Prostate gland (tissue), 2 donors: ENCODE results near the gene FARP1. TPM values are rescaled to one million over a fixed set of nuclear protein-coding genes. Genes with fewer than 3 reads are reported as not detected.

ENCODE experiments used
- DNase-seq: peaks from one replicate; pipeline ENCODE4 v3.0.0-alpha.2; 2019; ENCODE audit warnings: low spot score
- H3K27ac ChIP-seq, 2 donors: fragments of 200-600 bp; sonication (generic); 2 replicates each; pipeline ENCODE4 v1.5.1; 2017 to 2019
- H3K27me3 ChIP-seq: fragments of 200-600 bp; sonication (generic); replicated peaks from 2 replicates; pipeline ENCODE4 v1.5.1; 2019; ENCODE audit not compliant: insufficient read depth
- H3K36me3 ChIP-seq, 2 donors: fragments of 200-600 bp; sonication (generic); 1 replicate in 1 of 2; 2 replicates in 1 of 2; pipeline versions ENCODE4 v1.5.1 to v1.8.1; 2017 to 2019
- H3K4me1 ChIP-seq: fragments of 200-600 bp; sonication (generic); replicated peaks from 2 replicates; pipeline ENCODE4 v1.5.1; 2019
- H3K4me3 ChIP-seq, 2 donors: fragments of 200-600 bp; sonication (generic); 2 replicates each; pipeline ENCODE4 v1.5.1; 2017 to 2019
- H3K9me3 ChIP-seq: fragments of 200-600 bp; sonication (generic); 2 replicates; pipeline ENCODE4 v1.5.1; 2017
- CTCF ChIP-seq, 4 experiments: fragments of 200-600 bp in 2 of 4; fragments of 450-650 bp in 2 of 4; sonication (generic) in 2 of 4; IDR thresholded peaks; 1 replicate in 3 of 4; 2 replicates in 1 of 4; pipeline ENCODE4 v1.5.1; 2016 to 2019; ENCODE audit warnings: antibody characterized with exemption in 4 of 4, mild to moderate bottlenecking in 2 of 4, moderate library complexity in 2 of 4
- POLR2A ChIP-seq: fragments of 450-650 bp; IDR thresholded peaks from one replicate; pipeline ENCODE4 v1.6.1; 2016; ENCODE audit warnings: antibody characterized with exemption, mild to moderate bottlenecking
- POLR2AphosphoS5 ChIP-seq: sonication (generic); formaldehyde crosslinking; IDR thresholded peaks from one replicate; pipeline ENCODE4 v1.6.1; 2017; ENCODE audit warnings: antibody characterized with exemption
- WGBS: methylation state at CpG from one replicate; pipeline ENCODE4 v1.1.5; 2018; 5-methylcytosine and 5-hydroxymethylcytosine counted together
- intact Hi-C: fragments of 100-400 bp; cut with DNase I; formaldehyde crosslinking; loops from one replicate; pipeline ENCODE4 v1.14.2; 2022
- total RNA-seq, 2 donors: library from RNA; depleted of rRNA; stranded (reverse); fragments of >200 nt; gene quantifications; one replicate each; pipeline ENCODE4 v1.1.0, GENCODE V29; 2016

The FARP1 gene
- total RNA-seq, 2 donors from 2014 or later, result 70.6 to 77.5 TPM

- H3K9me3 ChIP-seq, result no peaks in the 10 kb centered on the region
- intact Hi-C loops, result no loop called here
- WGBS, result 69% methylated on average over 11 of the region's 11 CpGs
These were observed 287.3 kb downstream of the FARP1 start for GRCh38 chr13:98429977-98430736.

GRCh38 chr13:98432638-98433037 is 289.7 kb downstream of the FARP1 start:
- Histone ChIP-seq H3K4me1 (no peaks in the 10 kb centered on the region), H3K36me3 (no peaks in the 10 kb centered on the region), H3K27ac (no peak overlapping the region), H3K4me3 (no peak overlapping the region), H3K27me3 (no peaks in the 10 kb centered on the region), H3K9me3 (no peaks in the 10 kb centered on the region)
- WGBS, result 95% methylated on average over 11 of the region's 11 CpGs
- no peak for DNase-seq
- TF ChIP-seq POLR2AphosphoS5 (no peak), CTCF (IDR thresholded peaks at IDR 0.05) (no peak), POLR2A (no peak)
- intact Hi-C loops, result no loop called here

More at GRCh38 chr13:98429977-98430736, 287.3 kb downstream of the FARP1 start:
- H3K4me1 ChIP-seq, result no peaks in the 10 kb centered on the region
- no peaks in the 10 kb centered on the region for H3K27me3 ChIP-seq
- H3K4me3 ChIP-seq, result no peak overlapping the region
- no peaks in the 10 kb centered on the region for H3K36me3 ChIP-seq
- no peak for TF ChIP-seq POLR2A
- no peak for DNase-seq
- H3K27ac ChIP-seq, result no peak overlapping the region

- WGBS, result 94% methylated on average over 10 of the region's 10 CpGs
- H3K4me1 ChIP-seq, result no peaks in the 10 kb centered on the region
- no peak for DNase-seq
- no peaks in the 10 kb centered on the region for H3K27me3 ChIP-seq
- no peak for TF ChIP-seq CTCF (IDR thresholded peaks at IDR 0.05)
- no peak for TF ChIP-seq POLR2AphosphoS5
- no peak for TF ChIP-seq POLR2A
- no peak overlapping the region for H3K27ac ChIP-seq
- no peaks in the 10 kb centered on the region for H3K36me3 ChIP-seq
- no peak overlapping the region for H3K4me3 ChIP-seq
- no peaks in the 10 kb centered on the region for H3K9me3 ChIP-seq
- intact Hi-C loops, result no loop called here
These were observed 290.8 kb downstream of the FARP1 start for GRCh38 chr13:98433654-98434053.

- TF ChIP-seq CTCF (IDR thresholded peaks at IDR 0.05) (no peak), POLR2AphosphoS5 (no peak), POLR2A (no peak)
- intact Hi-C loops, result no loop called here
- 92% methylated on average over 6 of the region's 6 CpGs for WGBS
These were observed 291.2 kb downstream of the FARP1 start for GRCh38 chr13:98434060-98434459.

GRCh38 chr13:98435376-98435775 is 292.5 kb downstream of the FARP1 start:
- H3K4me3 ChIP-seq, result no peak overlapping the region
- intact Hi-C loops, result no loop called here

More at GRCh38 chr13:98434060-98434459, 291.2 kb downstream of the FARP1 start:
- Histone ChIP-seq H3K27me3 (no peaks in the 10 kb centered on the region), H3K4me3 (no peak overlapping the region), H3K36me3 (no peaks in the 10 kb centered on the region), H3K4me1 (no peaks in the 10 kb centered on the region), H3K9me3 (no peaks in the 10 kb centered on the region), H3K27ac (no peak overlapping the region)
- no peak for DNase-seq

More at GRCh38 chr13:98435376-98435775, 292.5 kb downstream of the FARP1 start:
- no peaks in the 10 kb centered on the region for H3K9me3 ChIP-seq
- H3K27me3 ChIP-seq, result no peaks in the 10 kb centered on the region
- DNase-seq, result no peak
- no peak overlapping the region for H3K27ac ChIP-seq
- peaks cover 0 to 4% of the 10 kb centered on the region in 2 donors for H3K36me3 ChIP-seq
- no peaks in the 10 kb centered on the region for H3K4me1 ChIP-seq
- no peak for TF ChIP-seq POLR2AphosphoS5
- WGBS, result 72% methylated on average over 11 of the region's 11 CpGs
